ENCODE data around the gene TREML1.

- TF ChIP-seq CTCF (conservative IDR thresholded peaks at IDR 0.05) = no peak
- no peak for TF ChIP-seq ZFX (IDR thresholded peaks at IDR 0.05)
Observed at GRCh38 chr6:41122373-41122772, 31.8 kb downstream of the TREML1 start.
